ENCODE data around the gene SIGMAR1.

- TF ChIP-seq CHD1 (IDR thresholded peaks at IDR 0.05; ENCODE audit: low read depth, low read length) (no peak), MAFK (IDR thresholded peaks at IDR 0.05; ENCODE audit: low read depth, low read length) (no peak), MXI1 (IDR thresholded peaks at IDR 0.05; ENCODE audit: borderline replicate concordance, low read depth, low read length) (no peak), RAD21 (IDR thresholded peaks at IDR 0.05; ENCODE audit: low read length) (peak; percentile 70), USF2 (IDR thresholded peaks at IDR 0.05; ENCODE audit: low read depth, low read length) (no peak), RCOR1 (IDR thresholded peaks at IDR 0.05; ENCODE audit: insufficient replicate concordance, low read length) (no peak), RFX5 (IDR thresholded peaks at IDR 0.05; ENCODE audit: low read depth, low read length) (no peak), POLR2A (IDR thresholded peaks at IDR 0.05; ENCODE audit: low read depth, low read length) (no peak), CEBPB (IDR thresholded peaks at IDR 0.05; ENCODE audit: low read depth, low read length) (no peak), FOS (IDR thresholded peaks at IDR 0.05; ENCODE audit: low read depth, low read length) (no peak), MAZ (IDR thresholded peaks at IDR 0.05; ENCODE audit: borderline replicate concordance, low read depth, low read length) (no peak), BHLHE40 (IDR thresholded peaks at IDR 0.05; ENCODE audit: low read depth, low read length) (no peak), SMC3 (IDR thresholded peaks at IDR 0.05; ENCODE audit: low read depth, low read length) (peak; percentile 68)
- TF ChIP-seq, protein P1, sequence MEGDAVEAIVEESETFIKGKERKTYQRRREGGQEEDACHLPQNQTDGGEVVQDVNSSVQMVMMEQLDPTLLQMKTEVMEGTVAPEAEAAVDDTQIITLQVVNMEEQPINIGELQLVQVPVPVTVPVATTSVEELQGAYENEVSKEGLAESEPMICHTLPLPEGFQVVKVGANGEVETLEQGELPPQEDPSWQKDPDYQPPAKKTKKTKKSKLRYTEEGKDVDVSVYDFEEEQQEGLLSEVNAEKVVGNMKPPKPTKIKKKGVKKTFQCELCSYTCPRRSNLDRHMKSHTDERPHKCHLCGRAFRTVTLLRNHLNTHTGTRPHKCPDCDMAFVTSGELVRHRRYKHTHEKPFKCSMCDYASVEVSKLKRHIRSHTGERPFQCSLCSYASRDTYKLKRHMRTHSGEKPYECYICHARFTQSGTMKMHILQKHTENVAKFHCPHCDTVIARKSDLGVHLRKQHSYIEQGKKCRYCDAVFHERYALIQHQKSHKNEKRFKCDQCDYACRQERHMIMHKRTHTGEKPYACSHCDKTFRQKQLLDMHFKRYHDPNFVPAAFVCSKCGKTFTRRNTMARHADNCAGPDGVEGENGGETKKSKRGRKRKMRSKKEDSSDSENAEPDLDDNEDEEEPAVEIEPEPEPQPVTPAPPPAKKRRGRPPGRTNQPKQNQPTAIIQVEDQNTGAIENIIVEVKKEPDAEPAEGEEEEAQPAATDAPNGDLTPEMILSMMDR (conservative IDR thresholded peaks at IDR 0.05; ENCODE audit: low read depth, low read length) = peak; percentile 94
Measured at GRCh38 chr9:34675048-34675714, 37.6 kb upstream of the SIGMAR1 start.

All from IMR-90 (cell line).